SK-N-SH (cell line): ENCODE data around the gene DNAH3. TPM values are rescaled to one million over a fixed set of nuclear protein-coding genes. Genes with fewer than 3 reads are reported as not detected.

Source experiments
- CTCF ChIA-PET: fragments of 300-600, 350-600 bp; formaldehyde crosslinking; extraction: SDS; loops from one replicate; lab custom pipeline; 2021; lab: Yijun Ruan, JAX
- POLR2A ChIA-PET: fragments of 350-600 bp; sonication (Branson Sonifier 250); formaldehyde crosslinking; extraction: SDS; loops from one replicate; lab custom pipeline; 2020; ENCODE audit warnings: antibody characterized with exemption, inconsistent platforms; lab: Yijun Ruan, JAX
- DNase-seq: peaks from one replicate; pipeline ENCODE4 v3.0.0; 2012
- H2AFZ ChIP-seq: fragments of 200-600 bp; sonication (generic); 2 replicates; pipeline ENCODE4 v1.8.1; 2016; ENCODE audit warnings: antibody characterized with exemption, mild to moderate bottlenecking, low read depth
- H3F3A ChIP-seq: fragments of 200-600 bp; sonication (generic); replicated peaks from 2 replicates; pipeline ENCODE3; 2016; ENCODE audit warnings: antibody characterized with exemption, mild to moderate bottlenecking; ENCODE audit not compliant: insufficient read depth
- H3K27ac ChIP-seq, 2 experiments: fragments of 200-500 bp in 1 of 2; fragments of 200-600 bp in 1 of 2; sonication (Bioruptor generic) in 1 of 2; sonication (generic), shearing (Covaris generic) in 1 of 2; 2 replicates each; pipeline versions ENCODE4 v1.5.1 to v1.6.1; 2014 to 2016; ENCODE audit warnings: low read depth in 2 of 2, inconsistent platforms in 1 of 2, low read length in 1 of 2, mild to moderate bottlenecking in 1 of 2, mixed read lengths in 1 of 2
- H3K27me3 ChIP-seq: fragments of 200-600 bp; sonication (generic), shearing (Covaris generic); 2 replicates; pipeline ENCODE4 v1.6.1; 2016; ENCODE audit warnings: mixed run types; ENCODE audit not compliant: insufficient read depth
- H3K36me3 ChIP-seq, 2 experiments: fragments of 200-500 bp in 1 of 2; fragments of 200-600 bp in 1 of 2; sonication (Bioruptor generic) in 1 of 2; sonication (generic) in 1 of 2; replicated peaks in 1 of 2; 2 replicates each; pipeline versions ENCODE3 to v1.5.1; 2014 to 2016; ENCODE audit warnings: low read length in 1 of 2, mild to moderate bottlenecking in 1 of 2; ENCODE audit not compliant: insufficient read depth in 2 of 2, control insufficient read depth in 1 of 2
- H3K4me1 ChIP-seq, 2 experiments: fragments of 200-500 bp in 1 of 2; fragments of 200-600 bp in 1 of 2; sonication (Bioruptor generic) in 1 of 2; sonication (generic), shearing (Covaris generic) in 1 of 2; 2 replicates each; pipeline versions ENCODE4 v1.5.1 to v1.6.1; 2014 to 2016; ENCODE audit warnings: low read depth in 1 of 2, low read length in 1 of 2, mixed run types in 1 of 2; ENCODE audit not compliant: insufficient read depth in 2 of 2, control insufficient read depth in 1 of 2
- H3K4me2 ChIP-seq: fragments of 200-600 bp; sonication (generic), shearing (Covaris generic); 2 replicates; pipeline ENCODE4 v1.6.1; 2017; ENCODE audit warnings: mixed run types
- H3K4me3 ChIP-seq, 2 experiments: fragments of 200-500 bp in 1 of 2; fragments of 200-600 bp in 1 of 2; sonication (Bioruptor generic) in 1 of 2; sonication (generic), shearing (Covaris generic) in 1 of 2; 2 replicates each; pipeline versions ENCODE4 v1.5.1 to v1.8.1; 2014 to 2016; ENCODE audit warnings: low read depth in 2 of 2, inconsistent platforms in 1 of 2, low read length in 1 of 2, mild to moderate bottlenecking in 1 of 2, mixed read lengths in 1 of 2, moderate library complexity in 1 of 2
- H3K79me2 ChIP-seq: fragments of 200-600 bp; sonication (generic); 2 replicates; pipeline ENCODE4 v1.8.1; 2017; ENCODE audit warnings: mild to moderate bottlenecking; ENCODE audit not compliant: insufficient read depth
- H3K9ac ChIP-seq: fragments of 200-600 bp; sonication (generic); 2 replicates; pipeline ENCODE4 v1.6.1; 2017; ENCODE audit warnings: mixed run types
- H3K9me2 ChIP-seq: fragments of 200-600 bp; sonication (generic); 2 replicates; pipeline ENCODE4 v1.6.1; 2017; ENCODE audit warnings: mixed run types
- H3K9me3 ChIP-seq: fragments of 200-600 bp; sonication (generic); 2 replicates; pipeline ENCODE4 v1.6.1; 2017; ENCODE audit warnings: mixed run types, mild to moderate bottlenecking, moderate library complexity
- H4K20me1 ChIP-seq: fragments of 200-600 bp; sonication (generic); 2 replicates; pipeline ENCODE4 v1.6.1; 2017; ENCODE audit warnings: mild to moderate bottlenecking, mixed run types; ENCODE audit not compliant: insufficient read depth
- ELF1 ChIP-seq: IDR thresholded peaks from 2 replicates; pipeline ENCODE4 v1.4.0; 2012
- EP300 ChIP-seq, 2 experiments: IDR thresholded peaks; 2 replicates each; pipeline versions ENCODE4 v1.4.0 to v1.6.1; 2012; ENCODE audit warnings: borderline replicate concordance in 1 of 2, low read depth in 1 of 2, low read length in 1 of 2
- EZH2phosphoT487 ChIP-seq: fragments of 200-600 bp; sonication (generic); IDR thresholded peaks from 2 replicates; pipeline ENCODE4 v1.6.1; 2017; ENCODE audit warnings: low read depth, mixed run types, mild to moderate bottlenecking, antibody characterized with exemption, moderate library complexity, borderline replicate concordance
- FOXM1 ChIP-seq: IDR thresholded peaks from 2 replicates; pipeline ENCODE4 v1.4.0; 2012; ENCODE audit warnings: low read depth, mild to moderate bottlenecking
- GABPA ChIP-seq: IDR thresholded peaks from 2 replicates; pipeline ENCODE4 v1.4.0; 2012; ENCODE audit warnings: low read depth, mild to moderate bottlenecking
- GATA2 ChIP-seq: sonication (generic); formaldehyde crosslinking; IDR thresholded peaks from 2 replicates; pipeline ENCODE4 v1.5.0; 2020; ENCODE audit warnings: mild to moderate bottlenecking, missing genetic modification reagents
- MAX ChIP-seq: IDR thresholded peaks from 2 replicates; pipeline ENCODE4 v1.4.0; 2012; ENCODE audit warnings: low read depth
- MEF2A ChIP-seq: IDR thresholded peaks from 2 replicates; pipeline ENCODE4 v1.4.0; 2012; ENCODE audit warnings: low read depth, borderline replicate concordance
- MXI1 ChIP-seq: IDR thresholded peaks from 2 replicates; pipeline ENCODE4 v1.6.1; 2012; ENCODE audit warnings: mild to moderate bottlenecking, low read depth, low read length, improper control_type of control experiment
- NFIC ChIP-seq: IDR thresholded peaks from 2 replicates; pipeline ENCODE4 v1.4.0; 2012; ENCODE audit warnings: borderline replicate concordance
- POLR2AphosphoS5 ChIP-seq: IDR thresholded peaks from 2 replicates; pipeline ENCODE4 v1.6.1; 2012; ENCODE audit warnings: low read depth, low read length
- RFX5 ChIP-seq: IDR thresholded peaks from 2 replicates; pipeline ENCODE4 v1.6.1; 2012; ENCODE audit warnings: mild to moderate bottlenecking, improper control_type of control experiment, low read length
- RXRA ChIP-seq: IDR thresholded peaks from 2 replicates; pipeline ENCODE4 v1.4.0; 2012; ENCODE audit warnings: low read depth, mild to moderate bottlenecking, borderline replicate concordance
- SIN3A ChIP-seq: IDR thresholded peaks from 2 replicates; pipeline ENCODE4 v1.6.1; 2012; ENCODE audit warnings: low read depth, mild to moderate bottlenecking, low read length, moderate library complexity, borderline replicate concordance
- TCF12 ChIP-seq: IDR thresholded peaks from 2 replicates; pipeline ENCODE4 v1.4.0; 2012
- TEAD4 ChIP-seq: IDR thresholded peaks from 2 replicates; pipeline ENCODE4 v1.4.0; 2012; ENCODE audit warnings: mild to moderate bottlenecking, borderline replicate concordance; ENCODE audit not compliant: insufficient read depth
- USF2 ChIP-seq: fragments of 150-350 bp; IDR thresholded peaks from 2 replicates; pipeline ENCODE4 v1.6.1; 2017; ENCODE audit warnings: antibody characterized with exemption, low read length, low read depth, borderline replicate concordance
- WGBS: methylation state at CpG from one replicate; pipeline ENCODE4 v1.1.6; 2017; ENCODE audit warnings: low lambda C conversion rate; 5-methylcytosine and 5-hydroxymethylcytosine counted together
- polyA plus RNA-seq, 3 experiments: library from polyadenylated mRNA; depleted of rRNA; stranded (reverse); fragments of >200 nt; gene quantifications; 2 replicates each; pipeline ENCODE4 v1.2.3, GENCODE V29; 2012
- TF ChIP-seq, protein P1 (sequence below): IDR thresholded peaks from 2 replicates; pipeline ENCODE4; 2012
- TF ChIP-seq, protein P2 (sequence below): IDR thresholded peaks from 2 replicates; pipeline ENCODE4 v1.4.0; 2012; ENCODE audit warnings: low read depth, borderline replicate concordance
- TF ChIP-seq, protein P3 (sequence below): IDR thresholded peaks from 2 replicates; pipeline ENCODE4 v1.4.0; 2012; ENCODE audit warnings: low read depth, borderline replicate concordance
- TF ChIP-seq, protein P4 (sequence below): fragments of 150-350 bp; IDR thresholded peaks from 2 replicates; pipeline ENCODE4 v1.6.1; 2016; ENCODE audit warnings: mild to moderate bottlenecking, low read depth, low read length

The DNAH3 gene
- polyA plus RNA-seq, 1 of the 3 experiments (the other 2 are of a cell fraction): not detected

GRCh38 chr16:21162661-21163151 lies 12.1 kb upstream of the DNAH3 start:
- Histone ChIP-seq H3K27ac (no peak overlapping the region), H3F3A (peaks cover 8% of the 10 kb centered on the region), H3K27me3 (no peaks in the 10 kb centered on the region), H3K4me2 (no peak overlapping the region), H3K9me2 (no peaks in the 10 kb centered on the region), H2AFZ (no peak overlapping the region), H3K4me3 (no peak overlapping the region), H3K9me3 (no peaks in the 10 kb centered on the region), H3K4me1 (peaks cover 9 to 11% of the 10 kb centered on the region in 2 experiments; a peak in 3 of 4 replicates), H3K36me3 (peaks cover 0 to 7% of the 10 kb centered on the region in 2 experiments), H3K79me2 (no peaks in the 10 kb centered on the region), H3K9ac (no peak overlapping the region)
- POLR2A ChIA-PET: no interaction called here
- DNase-seq: no peak
- TF ChIP-seq GABPA (no peak), RFX5 (no peak), RXRA (no peak), TCF12 (no peak), GATA2 (CRISPR knock-in tag) (no peak), EP300 (IDR thresholded peaks at IDR 0.05; ENCODE audit: borderline replicate concordance in 1 of 2, low read depth in 1 of 2, low read length in 1 of 2) (no peak), TEAD4 (no peak), SIN3A (no peak), EZH2phosphoT487 (no peak), MEF2A (no peak), NFIC (no peak), MAX (no peak)
- TF ChIP-seq, protein P1, sequence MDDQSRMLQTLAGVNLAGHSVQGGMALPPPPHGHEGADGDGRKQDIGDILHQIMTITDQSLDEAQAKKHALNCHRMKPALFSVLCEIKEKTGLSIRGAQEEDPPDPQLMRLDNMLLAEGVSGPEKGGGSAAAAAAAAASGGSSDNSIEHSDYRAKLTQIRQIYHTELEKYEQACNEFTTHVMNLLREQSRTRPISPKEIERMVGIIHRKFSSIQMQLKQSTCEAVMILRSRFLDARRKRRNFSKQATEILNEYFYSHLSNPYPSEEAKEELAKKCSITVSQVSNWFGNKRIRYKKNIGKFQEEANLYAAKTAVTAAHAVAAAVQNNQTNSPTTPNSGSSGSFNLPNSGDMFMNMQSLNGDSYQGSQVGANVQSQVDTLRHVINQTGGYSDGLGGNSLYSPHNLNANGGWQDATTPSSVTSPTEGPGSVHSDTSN: no peak
- TF ChIP-seq, protein P2, sequence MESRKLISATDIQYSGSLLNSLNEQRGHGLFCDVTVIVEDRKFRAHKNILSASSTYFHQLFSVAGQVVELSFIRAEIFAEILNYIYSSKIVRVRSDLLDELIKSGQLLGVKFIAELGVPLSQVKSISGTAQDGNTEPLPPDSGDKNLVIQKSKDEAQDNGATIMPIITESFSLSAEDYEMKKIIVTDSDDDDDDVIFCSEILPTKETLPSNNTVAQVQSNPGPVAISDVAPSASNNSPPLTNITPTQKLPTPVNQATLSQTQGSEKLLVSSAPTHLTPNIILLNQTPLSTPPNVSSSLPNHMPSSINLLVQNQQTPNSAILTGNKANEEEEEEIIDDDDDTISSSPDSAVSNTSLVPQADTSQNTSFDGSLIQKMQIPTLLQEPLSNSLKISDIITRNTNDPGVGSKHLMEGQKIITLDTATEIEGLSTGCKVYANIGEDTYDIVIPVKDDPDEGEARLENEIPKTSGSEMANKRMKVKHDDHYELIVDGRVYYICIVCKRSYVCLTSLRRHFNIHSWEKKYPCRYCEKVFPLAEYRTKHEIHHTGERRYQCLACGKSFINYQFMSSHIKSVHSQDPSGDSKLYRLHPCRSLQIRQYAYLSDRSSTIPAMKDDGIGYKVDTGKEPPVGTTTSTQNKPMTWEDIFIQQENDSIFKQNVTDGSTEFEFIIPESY: no peak
- TF ChIP-seq, all 33 proteins: peak for 0
- WGBS: 71% methylated on average over 7 of the region's 7 CpGs
- H4K20me1 ChIP-seq: no peaks in the 10 kb centered on the region
- CTCF ChIA-PET: interaction anchor here (0.8 to 7.7 kb wide), 3 partner anchors 26 to 139 kb away, joined by 5 to 84 read pairs (median 6); no protein-coding TSS in a partner anchor

- TF ChIP-seq SIN3A (no peak), NFIC (no peak), POLR2AphosphoS5 (no peak), ELF1 (no peak), FOXM1 (no peak), USF2 (no peak), MXI1 (no peak)
- TF ChIP-seq, protein P3, sequence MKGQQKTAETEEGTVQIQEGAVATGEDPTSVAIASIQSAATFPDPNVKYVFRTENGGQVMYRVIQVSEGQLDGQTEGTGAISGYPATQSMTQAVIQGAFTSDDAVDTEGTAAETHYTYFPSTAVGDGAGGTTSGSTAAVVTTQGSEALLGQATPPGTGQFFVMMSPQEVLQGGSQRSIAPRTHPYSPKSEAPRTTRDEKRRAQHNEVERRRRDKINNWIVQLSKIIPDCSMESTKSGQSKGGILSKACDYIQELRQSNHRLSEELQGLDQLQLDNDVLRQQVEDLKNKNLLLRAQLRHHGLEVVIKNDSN: no peak
- TF ChIP-seq, protein P4, sequence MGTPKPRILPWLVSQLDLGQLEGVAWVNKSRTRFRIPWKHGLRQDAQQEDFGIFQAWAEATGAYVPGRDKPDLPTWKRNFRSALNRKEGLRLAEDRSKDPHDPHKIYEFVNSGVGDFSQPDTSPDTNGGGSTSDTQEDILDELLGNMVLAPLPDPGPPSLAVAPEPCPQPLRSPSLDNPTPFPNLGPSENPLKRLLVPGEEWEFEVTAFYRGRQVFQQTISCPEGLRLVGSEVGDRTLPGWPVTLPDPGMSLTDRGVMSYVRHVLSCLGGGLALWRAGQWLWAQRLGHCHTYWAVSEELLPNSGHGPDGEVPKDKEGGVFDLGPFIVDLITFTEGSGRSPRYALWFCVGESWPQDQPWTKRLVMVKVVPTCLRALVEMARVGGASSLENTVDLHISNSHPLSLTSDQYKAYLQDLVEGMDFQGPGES: no peak
Measured at GRCh38 chr16:21161211-21161610, 10.6 kb upstream of the DNAH3 start.

More at GRCh38 chr16:21161211-21161610, 10.6 kb upstream of the DNAH3 start:
- no peaks in the 10 kb centered on the region for H3K79me2 ChIP-seq
- H2AFZ ChIP-seq: no peak overlapping the region
- no peaks in the 10 kb centered on the region for H3K27me3 ChIP-seq
- peaks cover 6 to 11% of the 10 kb centered on the region in 2 experiments; a peak in 3 of 4 replicates for H3K4me1 ChIP-seq
- H3F3A ChIP-seq: peaks cover 8% of the 10 kb centered on the region
- no peak overlapping the region for H3K4me3 ChIP-seq
- no peaks in the 10 kb centered on the region for H4K20me1 ChIP-seq
- no peak overlapping the region for H3K27ac ChIP-seq
- CTCF ChIA-PET: interaction anchor here (3.8 to 7.7 kb wide), 3 partner anchors 28 to 140 kb away, joined by 22 to 84 read pairs (median 31); partner anchors contain the start of gene CRYM
- POLR2A ChIA-PET: no interaction called here
- DNase-seq: no peak
- peaks cover 0 to 7% of the 10 kb centered on the region in 2 experiments for H3K36me3 ChIP-seq
- H3K4me2 ChIP-seq: no peak overlapping the region
- no peaks in the 10 kb centered on the region for H3K9me2 ChIP-seq
- no peaks in the 10 kb centered on the region for H3K9me3 ChIP-seq
- H3K9ac ChIP-seq: no peak overlapping the region
- WGBS: 89% methylated on average over 2 of the region's 2 CpGs
